Esophagus muscularis mucosa (tissue), 4 donors: ENCODE results near the gene ITPKB.
A peak's percentile ranks its signal among the peaks of the same experiment; 100 is the strongest.

ENCODE experiments used
- CTCF ChIP-seq, 3 experiments: fragments of 200-600 bp in 2 of 3; fragments of 450-650 bp in 1 of 3; sonication (generic) in 2 of 3; IDR thresholded peaks; one replicate each; pipeline ENCODE4 v1.5.1; 2017 to 2019; ENCODE audit warnings: antibody characterized with exemption in 3 of 3, mild to moderate bottlenecking in 2 of 3, moderate library complexity in 1 of 3
- EP300 ChIP-seq: sonication (generic); formaldehyde crosslinking; IDR thresholded peaks from one replicate; pipeline ENCODE4 v1.6.1; 2017; ENCODE audit warnings: antibody characterized with exemption
- POLR2A ChIP-seq: fragments of 450-650 bp; IDR thresholded peaks from one replicate; pipeline ENCODE4 v1.6.1; 2017; ENCODE audit warnings: antibody characterized with exemption, moderate library complexity, mild to moderate bottlenecking, low read depth
- POLR2AphosphoS5 ChIP-seq, 2 donors: sonication (generic); formaldehyde crosslinking; IDR thresholded peaks; one replicate each; pipeline ENCODE4 v1.6.1; 2017; ENCODE audit warnings: antibody characterized with exemption in 2 of 2

- no peak for TF ChIP-seq EP300
- peak in 1 of 2 donors; percentile 8 for TF ChIP-seq POLR2AphosphoS5 (IDR thresholded peaks at IDR 0.05)
- TF ChIP-seq CTCF (IDR thresholded peaks at IDR 0.05) = no peak
- no peak for TF ChIP-seq POLR2A
Observed at GRCh38 chr1:226685196-226685820, 53.8 kb downstream of the ITPKB start.
